Osteoblast (primary cell): ENCODE measurements around the gene PFN1. TPM values are rescaled to one million over a fixed set of nuclear protein-coding genes. Genes with fewer than 3 reads are reported as not detected.

Source experiments
- DNase-seq: peaks from one replicate; pipeline ENCODE4 v3.0.0; 2011; ENCODE audit warnings: low spot score, mixed read lengths; ENCODE audit not compliant: insufficient read length; ENCODE audit errors: missing footprints
- H2AFZ ChIP-seq: 2 replicates; pipeline ENCODE4 v1.6.0; 2011; ENCODE audit warnings: mild to moderate bottlenecking, low read length
- H3K27ac ChIP-seq: 2 replicates; pipeline ENCODE4 v1.5.1; 2011; ENCODE audit warnings: mild to moderate bottlenecking, low read depth, low read length, moderate library complexity
- H3K27me3 ChIP-seq: 2 replicates; pipeline ENCODE4 v1.6.0; 2012; ENCODE audit warnings: mild to moderate bottlenecking, control low read depth, inconsistent platforms, low read length, moderate library complexity; ENCODE audit not compliant: insufficient read depth
- H3K36me3 ChIP-seq: 2 replicates; pipeline ENCODE4 v1.5.1; 2011; ENCODE audit warnings: mild to moderate bottlenecking, low read length, control low read depth, moderate library complexity; ENCODE audit not compliant: insufficient read depth
- H3K4me1 ChIP-seq: 2 replicates; pipeline ENCODE4 v1.5.1; 2011; ENCODE audit warnings: mild to moderate bottlenecking, low read length, control low read depth, moderate library complexity; ENCODE audit not compliant: insufficient read depth
- H3K4me2 ChIP-seq: 2 replicates; pipeline ENCODE4 v1.6.0; 2011; ENCODE audit warnings: mild to moderate bottlenecking, low read length; ENCODE audit not compliant: insufficient read depth
- H3K4me3 ChIP-seq: fragments of 200-600 bp; sonication (generic); 3 replicates; pipeline ENCODE4 v1.5.1; 2012; ENCODE audit warnings: mild to moderate bottlenecking, low read length, inconsistent platforms; ENCODE audit not compliant: insufficient read depth
- H3K79me2 ChIP-seq: 2 replicates; pipeline ENCODE4 v1.6.0; 2012; ENCODE audit warnings: mild to moderate bottlenecking, low read length, control low read depth, inconsistent platforms; ENCODE audit not compliant: insufficient read depth
- H3K9me3 ChIP-seq: 2 replicates; pipeline ENCODE4 v1.5.1; 2011; ENCODE audit warnings: low read depth, low read length, control low read depth
- H4K20me1 ChIP-seq: 2 replicates; pipeline ENCODE4 v1.6.0; 2012; ENCODE audit warnings: mild to moderate bottlenecking, low read length, control low read depth; ENCODE audit not compliant: insufficient read depth
- CTCF ChIP-seq: IDR thresholded peaks from 2 replicates; pipeline ENCODE4 v1.5.1; 2011; ENCODE audit warnings: mild to moderate bottlenecking, low read depth, low read length, moderate library complexity; ENCODE audit errors: extremely low read depth
- total RNA-seq: library from RNA; depleted of rRNA; stranded (reverse); fragments of >200 nt; gene quantifications from 2 replicates; pipeline ENCODE4 v1.2.3, GENCODE V29; 2012

Gene PFN1
- total RNA-seq, 1 donor = 425 TPM

GRCh38 chr17:4940555-4941318 is 7.6 kb downstream of the PFN1 start:
- Histone ChIP-seq H3K4me2 (peak overlapping the region; percentile 98), H2AFZ (peak overlapping the region; percentile 93), H3K27ac (peak overlapping the region; percentile 91), H3K4me3 (peak overlapping the region; percentile 95), H3K79me2 (peaks cover 73% of the 10 kb centered on the region), H4K20me1 (peaks cover 46% of the 10 kb centered on the region), H3K27me3 (no peaks in the 10 kb centered on the region), H3K9me3 (no peaks in the 10 kb centered on the region), H3K36me3 (peaks cover 61% of the 10 kb centered on the region), H3K4me1 (peaks cover 43% of the 10 kb centered on the region)
- TF ChIP-seq CTCF = no peak
- DNase-seq = peak; percentile 96

- H3K36me3 ChIP-seq = peaks cover 54% of the 10 kb centered on the region
- H3K4me2 ChIP-seq = peak within 1 kb of the TSS; percentile 98
- no peak for TF ChIP-seq CTCF
- H3K4me3 ChIP-seq = peak within 1 kb of the TSS; percentile 95
- H4K20me1 ChIP-seq = peaks cover 39% of the 10 kb centered on the region
- H3K79me2 ChIP-seq = peaks cover 65% of the 10 kb centered on the region
- H3K27me3 ChIP-seq = no peaks in the 10 kb centered on the region
- DNase-seq = peak; percentile 100
- no peaks in the 10 kb centered on the region for H3K9me3 ChIP-seq
- peak within 1 kb of the TSS; percentile 93 for H2AFZ ChIP-seq
- peak within 1 kb of the TSS; percentile 91 for H3K27ac ChIP-seq
- H3K4me1 ChIP-seq = peaks cover 35% of the 10 kb centered on the region
Observed at GRCh38 chr17:4939796-4940554, 8.4 kb downstream of the PFN1 start, which contains the start of the genes RNF167 and SLC25A11. Gene RNF167 (plus strand): TSS chr17:4940268. CDS start chr17:4940910, 642 bp downstream. Gene SLC25A11 (minus strand): TSS chr17:4940046. CDS start chr17:4939910, 136 bp downstream.

GRCh38 chr17:4939546-4939795 is 8.9 kb downstream of the PFN1 start:
- Histone ChIP-seq H3K4me1 (peaks cover 32% of the 10 kb centered on the region), H3K27ac (peak overlapping the region; percentile 91), H2AFZ (peak overlapping the region; percentile 76), H3K4me3 (peak overlapping the region; percentile 95), H3K4me2 (peak overlapping the region; percentile 98), H3K27me3 (no peaks in the 10 kb centered on the region), H3K9me3 (no peaks in the 10 kb centered on the region), H4K20me1 (peaks cover 34% of the 10 kb centered on the region), H3K79me2 (peaks cover 60% of the 10 kb centered on the region), H3K36me3 (peaks cover 49% of the 10 kb centered on the region)
- TF ChIP-seq CTCF = no peak
- no peak for DNase-seq
